NCI-H524 treated with DMSO at 0.1 percent for 48 hours (cell line): Measurements from ENCODE around the gene ZMAT5.

Source experiments
- DNase-seq: peaks from one replicate; lab custom pipeline; 2025; lab: John Stamatoyannopoulos, UW

The ZMAT5 gene

GRCh38 chr22:29753808-29754657, 12.8 kb downstream of the ZMAT5 start:
- DNase-seq, result no peak

- DNase-seq, result no peak
Measured at GRCh38 chr22:29751669-29752068, 15.1 kb downstream of the ZMAT5 start.

GRCh38 chr22:29750559-29751538, 16.0 kb downstream of the ZMAT5 start:
- no peak for DNase-seq

GRCh38 chr22:29750029-29750428, 16.8 kb downstream of the ZMAT5 start:
- no peak for DNase-seq

GRCh38 chr22:29748248-29748893, 18.4 kb downstream of the ZMAT5 start:
- no peak for DNase-seq

- no peak for DNase-seq
Measured at GRCh38 chr22:29747832-29748231, 19.0 kb downstream of the ZMAT5 start.

- DNase-seq, result peak; percentile 92
Measured at GRCh38 chr22:29744902-29745301, 21.9 kb downstream of the ZMAT5 start.

GRCh38 chr22:29742326-29742725, 24.5 kb downstream of the ZMAT5 start:
- no peak for DNase-seq

GRCh38 chr22:29741926-29742325, 24.9 kb downstream of the ZMAT5 start:
- DNase-seq, result no peak

- DNase-seq, result no peak
Measured at GRCh38 chr22:29740216-29740615, 26.6 kb downstream of the ZMAT5 start.

GRCh38 chr22:29739346-29739875, 27.4 kb downstream of the ZMAT5 start:
- DNase-seq, result no peak

GRCh38 chr22:29738118-29738815, 28.5 kb downstream of the ZMAT5 start:
- no peak for DNase-seq

GRCh38 chr22:29737251-29738117, 29.3 kb downstream of the ZMAT5 start:
- no peak for DNase-seq

- DNase-seq, result no peak
Measured at GRCh38 chr22:29735416-29735815, 31.4 kb downstream of the ZMAT5 start.

GRCh38 chr22:29734838-29735237, 32.0 kb downstream of the ZMAT5 start:
- DNase-seq, result no peak

- no peak for DNase-seq
Measured at GRCh38 chr22:29734406-29734805, 32.4 kb downstream of the ZMAT5 start.

- peak; percentile 29 for DNase-seq
Measured at GRCh38 chr22:29733362-29734201, 33.2 kb downstream of the ZMAT5 start.

GRCh38 chr22:29732883-29733282, 33.9 kb downstream of the ZMAT5 start:
- no peak for DNase-seq

- no peak for DNase-seq
Measured at GRCh38 chr22:29731058-29731850, 35.6 kb downstream of the ZMAT5 start.
